HepG2 (cell line): ENCODE measurements around the gene MISFA. TPM values are rescaled to one million over a fixed set of nuclear protein-coding genes. Genes with fewer than 3 reads are reported as not detected.

Source experiments
- ATAC-seq: fragments of 200-7000 bp; cut with Tn5 transposase; 3 replicates; pipeline ENCODE4 v1.9.1; 2020; ENCODE audit warnings: mild to moderate bottlenecking, moderate library complexity
- BruUV-seq: library from RNA; stranded (reverse); fragments of 400-500 nt; replicated peaks from 2 replicates; lab custom pipeline; 2021; lab: Mats Ljungman, UMichigan
- CTCF ChIA-PET: fragments of 300-600 bp; formaldehyde crosslinking; extraction: SDS; loops from one replicate; lab custom pipeline; 2021; ENCODE audit warnings: low total read pairs, inconsistent platforms, low intra/inter-chr PET ratio; lab: Yijun Ruan, JAX
- POLR2A ChIA-PET: fragments of 350-600 bp; sonication (Branson Sonifier 250); formaldehyde crosslinking; loops from one replicate; lab custom pipeline; 2020; ENCODE audit warnings: antibody characterized with exemption, inconsistent platforms; lab: Yijun Ruan, JAX
- DNase-seq: peaks from one replicate; pipeline ENCODE4 v3.0.0-alpha.2; 2015; ENCODE audit warnings: low spot score
- FAIRE-seq: peaks from 3 replicates; lab custom pipeline; 2011; peaks lifted over from hg19 to GRCh38; lab: Jason Lieb, UNC
- H2AFZ ChIP-seq: one replicate; pipeline ENCODE4 v1.6.1; 2011; ENCODE audit warnings: low read length, inconsistent platforms
- H3K27ac ChIP-seq: fragments of 300-600 bp; 3 replicates; pipeline ENCODE4 v1.8.0; 2011; ENCODE audit warnings: mixed run types, mild to moderate bottlenecking, mixed read lengths, low read length, inconsistent platforms; ENCODE audit not compliant: insufficient read depth; ENCODE audit errors: extremely low read length
- H3K27me3 ChIP-seq, 2 experiments: fragments of 200-600 bp in 1 of 2; 2 replicates in 1 of 2; 3 replicates in 1 of 2; pipeline versions ENCODE4 v1.6.0 to v1.8.0; 2011; ENCODE audit warnings: low read length in 2 of 2, mild to moderate bottlenecking in 2 of 2, moderate library complexity in 2 of 2, inconsistent platforms in 1 of 2; ENCODE audit not compliant: insufficient read depth in 2 of 2, control insufficient read depth in 1 of 2
- H3K36me3 ChIP-seq, 2 experiments: fragments of 200-600 bp in 1 of 2; replicated peaks in 1 of 2; 2 replicates in 1 of 2; 3 replicates in 1 of 2; pipeline versions ENCODE4 v1.5.1 to v1.8.0; 2011; ENCODE audit warnings: low read length in 2 of 2, inconsistent platforms in 1 of 2; ENCODE audit not compliant: insufficient read depth in 2 of 2, control insufficient read depth in 1 of 2
- H3K4me1 ChIP-seq: 2 replicates; pipeline ENCODE4 v1.5.1; 2012; ENCODE audit warnings: low read length, inconsistent platforms; ENCODE audit not compliant: insufficient read depth
- H3K4me2 ChIP-seq: 2 replicates; pipeline ENCODE4 v1.6.0; 2011; ENCODE audit warnings: low read depth, low read length, inconsistent platforms
- H3K4me3 ChIP-seq, 3 experiments: fragments of 200-600 bp in 1 of 3; sonication (generic), shearing (Covaris generic) in 1 of 3; replicated peaks in 1 of 3; 2 replicates each; pipeline ENCODE4 v1.5.1; 2011 to 2016; ENCODE audit warnings: low read length in 3 of 3, inconsistent platforms in 2 of 3, low read depth in 2 of 3, mild to moderate bottlenecking in 2 of 3, control low read depth in 1 of 3, mixed read lengths in 1 of 3; ENCODE audit not compliant: insufficient read depth in 1 of 3
- H3K79me2 ChIP-seq: one replicate; pipeline ENCODE4 v1.6.1; 2011; ENCODE audit warnings: low read length, inconsistent platforms; ENCODE audit not compliant: insufficient read depth
- H3K9ac ChIP-seq: 2 replicates; pipeline ENCODE4 v1.6.0; 2011; ENCODE audit warnings: mild to moderate bottlenecking, low read depth, low read length, inconsistent platforms; ENCODE audit not compliant: insufficient read depth
- H3K9me3 ChIP-seq: 2 replicates; pipeline ENCODE4 v1.5.1; 2012; ENCODE audit warnings: mild to moderate bottlenecking, low read length
- H4K20me1 ChIP-seq: 2 replicates; pipeline ENCODE4 v1.6.0; 2011; ENCODE audit warnings: inconsistent platforms, mild to moderate bottlenecking, low read length, moderate library complexity; ENCODE audit not compliant: insufficient read depth
- AGO1 ChIP-seq: fragments of 200-400 bp; formaldehyde crosslinking; IDR thresholded peaks from 2 replicates; pipeline ENCODE4 v1.6.1; 2017; ENCODE audit warnings: mild to moderate bottlenecking, low read depth, low read length, moderate library complexity; ENCODE audit not compliant: poor library complexity, severe bottlenecking
- FOXO1 ChIP-seq: sonication (generic); formaldehyde crosslinking; IDR thresholded peaks from 2 replicates; pipeline ENCODE4 v1.4.0; 2020; ENCODE audit warnings: missing genetic modification reagents
- HNRNPH1 ChIP-seq: fragments of 200-400 bp; formaldehyde crosslinking; optimal IDR thresholded peaks from 2 replicates; pipeline ENCODE3; 2017; ENCODE audit warnings: mild to moderate bottlenecking, low read depth, low read length
- KAT8 ChIP-seq: IDR thresholded peaks from 2 replicates; pipeline ENCODE4 v1.6.1; 2016; ENCODE audit warnings: missing genetic modification reagents, missing compliant biosample characterization
- KDM6A ChIP-seq: IDR thresholded peaks from 2 replicates; pipeline ENCODE4 v1.6.1; 2016; ENCODE audit warnings: low read depth
- NFE2 ChIP-seq: sonication (generic); formaldehyde crosslinking; IDR thresholded peaks from 2 replicates; pipeline ENCODE4 v1.4.0; 2020; ENCODE audit warnings: missing genetic modification reagents
- SNAI1 ChIP-seq: sonication (generic); formaldehyde crosslinking; IDR thresholded peaks from 2 replicates; pipeline ENCODE4 v1.5.0; 2020; ENCODE audit warnings: mild to moderate bottlenecking, missing genetic modification reagents, borderline replicate concordance
- ZBTB7B ChIP-seq: sonication (generic); formaldehyde crosslinking; IDR thresholded peaks from 2 replicates; pipeline ENCODE4 v1.4.0; 2020; ENCODE audit warnings: missing genetic modification reagents
- ZEB1 ChIP-seq: IDR thresholded peaks from 2 replicates; pipeline ENCODE4 v1.6.1; 2012; ENCODE audit warnings: mild to moderate bottlenecking, low read depth, inconsistent platforms; ENCODE audit not compliant: insufficient replicate concordance
- ZNF264 ChIP-seq: sonication (generic); formaldehyde crosslinking; IDR thresholded peaks from 2 replicates; pipeline ENCODE4 v1.4.0; 2020; ENCODE audit warnings: missing genetic modification reagents
- ZNF569 ChIP-seq: sonication (generic); formaldehyde crosslinking; IDR thresholded peaks from 2 replicates; pipeline ENCODE4 v1.5.0; 2020; ENCODE audit warnings: mild to moderate bottlenecking, missing genetic modification reagents, moderate library complexity, borderline replicate concordance
- ZNF704 ChIP-seq: sonication (generic); formaldehyde crosslinking; IDR thresholded peaks from 2 replicates; pipeline ENCODE4 v1.8.1; 2023; ENCODE audit warnings: mild to moderate bottlenecking, inconsistent platforms, moderate library complexity, missing genetic modification reagents, borderline replicate concordance
- ZNF709 ChIP-seq: sonication (generic); formaldehyde crosslinking; IDR thresholded peaks from 2 replicates; pipeline ENCODE4 v1.5.0; 2020; ENCODE audit warnings: mild to moderate bottlenecking, missing genetic modification reagents
- ZSCAN29 ChIP-seq: sonication (generic); formaldehyde crosslinking; conservative IDR thresholded peaks from 2 replicates; pipeline ENCODE4 v1.4.0; 2020; ENCODE audit warnings: mild to moderate bottlenecking, missing genetic modification reagents
- WGBS: methylation state at CpG from one replicate; pipeline ENCODE4 v1.1.6; 2017; ENCODE audit warnings: low lambda C conversion rate; 5-methylcytosine and 5-hydroxymethylcytosine counted together
- in situ Hi-C: cut with HindIII; loops from 2 replicates; pipeline ENCODE4 v1.10.0; 2017; ENCODE audit warnings: low pct_unique_long_range_greater_than_20kb; ENCODE audit not compliant: extremely low pct_ligation_motif_present
- intact Hi-C: fragments of 100-400 bp; cut with micrococcal nuclease; formaldehyde crosslinking; loops from one replicate; pipeline ENCODE4 v1.10.0; 2022; ENCODE audit not compliant: unreplicated experiment
- polyA plus RNA-seq, 8 experiments: library from polyadenylated mRNA; depleted of rRNA in 3 of 8; stranded (reverse) in 7 of 8; unstranded in 1 of 8; fragments of >200 nt; fragmentation: Illumina TruSeq in 4 of 8; extraction: Trizol in 4 of 8; gene quantifications; 2 replicates each; pipeline versions ENCODE4 v1.2.1 to v1.2.3, GENCODE V29; 2011 to 2016; ENCODE audit warnings: low read depth in 4 of 8, missing spikeins in 1 of 8, mixed read lengths in 1 of 8; ENCODE audit not compliant: insufficient read depth in 1 of 8
- total RNA-seq, 5 experiments: library from RNA; depleted of rRNA; stranded (reverse); fragments of >200 nt; fragmentation: Illumina TruSeq; extraction: Trizol; gene quantifications; 2 replicates each; pipeline ENCODE4 v1.2.3, GENCODE V29; 2016; ENCODE audit warnings: low read depth in 1 of 5
- TF ChIP-seq, protein P1 (sequence below): sonication (generic); formaldehyde crosslinking; IDR thresholded peaks from 2 replicates; pipeline ENCODE4 v1.5.0; 2020; ENCODE audit warnings: mild to moderate bottlenecking, missing genetic modification reagents, moderate library complexity
- TF ChIP-seq, protein P2 (sequence below): sonication (generic); formaldehyde crosslinking; IDR thresholded peaks from 2 replicates; pipeline ENCODE4 v1.5.0; 2020; ENCODE audit warnings: mild to moderate bottlenecking, missing genetic modification reagents
- TF ChIP-seq, protein P3 (sequence below): IDR thresholded peaks from 2 replicates; pipeline ENCODE4 v1.6.1; 2012; ENCODE audit warnings: inconsistent platforms
- TF ChIP-seq, protein P4 (sequence below): sonication (generic); formaldehyde crosslinking; IDR thresholded peaks from 2 replicates; pipeline ENCODE4 v1.4.0; 2020; ENCODE audit warnings: mild to moderate bottlenecking, low read depth, missing genetic modification reagents

Gene MISFA
- total and polyA plus RNA-seq, 2 of the 13 experiments (the other 11 are each of a cell fraction or from before 2014, with no cell fraction given) = 1.4 to 5.4 TPM

- Histone ChIP-seq H3K9ac (peak overlapping the region; percentile 85), H2AFZ (no peak overlapping the region), H3K27ac (no peak overlapping the region), H3K4me1 (peaks cover 12% of the 10 kb centered on the region), H3K36me3 (no peaks in the 10 kb centered on the region), H3K79me2 (peaks cover 55% of the 10 kb centered on the region), H3K4me2 (peak overlapping the region; percentile 77), H3K4me3 (peak overlapping the region; percentile 80 to 90 (median 84)), H4K20me1 (no peaks in the 10 kb centered on the region), H3K27me3 (no peaks in the 10 kb centered on the region; a peak in 1 of 5 replicates), H3K9me3 (no peaks in the 10 kb centered on the region)
- WGBS = 16% methylated on average over 2 of the region's 2 CpGs
- POLR2A ChIA-PET = interaction anchor here (0.6 to 2.5 kb wide), 3 partner anchors 44 to 226 kb away, joined by 4 to 16 read pairs (median 6); partner anchors contain the start of genes TSG101 and UEVLD
- intact Hi-C loops = loop anchor here (5.0 kb wide), 1 partner anchor 311 kb away; the partner anchor contains the start of genes GTF2H1 and HPS5
- in situ Hi-C loops = no loop called here
- TF ChIP-seq ZNF704 (no peak), KAT8 (no peak), KDM6A (CRISPR knock-in tag) (no peak), ZBTB7B (CRISPR knock-in tag) (no peak), FOXO1 (CRISPR knock-in tag) (no peak), ZEB1 (no peak), ZSCAN29 (CRISPR knock-in tag) (no peak), AGO1 (no peak), NFE2 (CRISPR knock-in tag) (no peak), SNAI1 (CRISPR knock-in tag) (no peak), ZNF569 (CRISPR knock-in tag) (no peak), ZNF709 (CRISPR knock-in tag) (no peak), ZNF264 (no peak), HNRNPH1 (no peak)
- TF ChIP-seq, protein P1, sequence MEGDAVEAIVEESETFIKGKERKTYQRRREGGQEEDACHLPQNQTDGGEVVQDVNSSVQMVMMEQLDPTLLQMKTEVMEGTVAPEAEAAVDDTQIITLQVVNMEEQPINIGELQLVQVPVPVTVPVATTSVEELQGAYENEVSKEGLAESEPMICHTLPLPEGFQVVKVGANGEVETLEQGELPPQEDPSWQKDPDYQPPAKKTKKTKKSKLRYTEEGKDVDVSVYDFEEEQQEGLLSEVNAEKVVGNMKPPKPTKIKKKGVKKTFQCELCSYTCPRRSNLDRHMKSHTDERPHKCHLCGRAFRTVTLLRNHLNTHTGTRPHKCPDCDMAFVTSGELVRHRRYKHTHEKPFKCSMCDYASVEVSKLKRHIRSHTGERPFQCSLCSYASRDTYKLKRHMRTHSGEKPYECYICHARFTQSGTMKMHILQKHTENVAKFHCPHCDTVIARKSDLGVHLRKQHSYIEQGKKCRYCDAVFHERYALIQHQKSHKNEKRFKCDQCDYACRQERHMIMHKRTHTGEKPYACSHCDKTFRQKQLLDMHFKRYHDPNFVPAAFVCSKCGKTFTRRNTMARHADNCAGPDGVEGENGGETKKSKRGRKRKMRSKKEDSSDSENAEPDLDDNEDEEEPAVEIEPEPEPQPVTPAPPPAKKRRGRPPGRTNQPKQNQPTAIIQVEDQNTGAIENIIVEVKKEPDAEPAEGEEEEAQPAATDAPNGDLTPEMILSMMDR (CRISPR knock-in tag) = no peak
- TF ChIP-seq, protein P2, sequence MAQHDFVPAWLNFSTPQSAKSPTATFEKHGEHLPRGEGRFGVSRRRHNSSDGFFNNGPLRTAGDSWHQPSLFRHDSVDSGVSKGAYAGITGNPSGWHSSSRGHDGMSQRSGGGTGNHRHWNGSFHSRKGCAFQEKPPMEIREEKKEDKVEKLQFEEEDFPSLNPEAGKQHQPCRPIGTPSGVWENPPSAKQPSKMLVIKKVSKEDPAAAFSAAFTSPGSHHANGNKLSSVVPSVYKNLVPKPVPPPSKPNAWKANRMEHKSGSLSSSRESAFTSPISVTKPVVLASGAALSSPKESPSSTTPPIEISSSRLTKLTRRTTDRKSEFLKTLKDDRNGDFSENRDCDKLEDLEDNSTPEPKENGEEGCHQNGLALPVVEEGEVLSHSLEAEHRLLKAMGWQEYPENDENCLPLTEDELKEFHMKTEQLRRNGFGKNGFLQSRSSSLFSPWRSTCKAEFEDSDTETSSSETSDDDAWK = no peak
- TF ChIP-seq, protein P3, sequence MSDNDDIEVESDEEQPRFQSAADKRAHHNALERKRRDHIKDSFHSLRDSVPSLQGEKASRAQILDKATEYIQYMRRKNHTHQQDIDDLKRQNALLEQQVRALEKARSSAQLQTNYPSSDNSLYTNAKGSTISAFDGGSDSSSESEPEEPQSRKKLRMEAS = no peak
- TF ChIP-seq, protein P4, sequence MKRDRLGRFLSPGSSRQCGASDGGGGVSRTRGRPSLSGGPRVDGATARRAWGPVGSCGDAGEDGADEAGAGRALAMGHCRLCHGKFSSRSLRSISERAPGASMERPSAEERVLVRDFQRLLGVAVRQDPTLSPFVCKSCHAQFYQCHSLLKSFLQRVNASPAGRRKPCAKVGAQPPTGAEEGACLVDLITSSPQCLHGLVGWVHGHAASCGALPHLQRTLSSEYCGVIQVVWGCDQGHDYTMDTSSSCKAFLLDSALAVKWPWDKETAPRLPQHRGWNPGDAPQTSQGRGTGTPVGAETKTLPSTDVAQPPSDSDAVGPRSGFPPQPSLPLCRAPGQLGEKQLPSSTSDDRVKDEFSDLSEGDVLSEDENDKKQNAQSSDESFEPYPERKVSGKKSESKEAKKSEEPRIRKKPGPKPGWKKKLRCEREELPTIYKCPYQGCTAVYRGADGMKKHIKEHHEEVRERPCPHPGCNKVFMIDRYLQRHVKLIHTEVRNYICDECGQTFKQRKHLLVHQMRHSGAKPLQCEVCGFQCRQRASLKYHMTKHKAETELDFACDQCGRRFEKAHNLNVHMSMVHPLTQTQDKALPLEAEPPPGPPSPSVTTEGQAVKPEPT (CRISPR knock-in tag) = no peak
- TF ChIP-seq, all 625 proteins: peak for 0
- no peak for DNase-seq
- FAIRE-seq = no peak
- ATAC-seq = no peak
- BruUV-seq = no TSS peak
- CTCF ChIA-PET = no interaction called here
Measured at GRCh38 chr11:18632841-18633240, 33.3 kb downstream of the MISFA start.
